GM23338 (cell line): ENCODE measurements around the gene HOXB6.

Experiments used
- CREB1 ChIP-seq: fragments of 250-450 bp; sonication (Bioruptor Pico); IDR thresholded peaks from 2 replicates; pipeline ENCODE4 v1.5.0; 2020; ENCODE audit warnings: low read depth, mild to moderate bottlenecking, moderate library complexity
- EZH2 ChIP-seq: fragments of 200-600 bp; sonication (generic); IDR thresholded peaks from one replicate; pipeline ENCODE4 v1.8.0; 2017; ENCODE audit warnings: antibody characterized with exemption, mild to moderate bottlenecking, low read depth; ENCODE audit not compliant: unreplicated experiment
- EZH2phosphoT487 ChIP-seq: fragments of 200-600 bp; sonication (generic); IDR thresholded peaks from one replicate; pipeline ENCODE4 v1.8.1; 2018; ENCODE audit warnings: antibody characterized with exemption; ENCODE audit not compliant: unreplicated experiment
- JUNB ChIP-seq: IDR thresholded peaks from one replicate; pipeline ENCODE4 v1.6.1; 2016; ENCODE audit warnings: antibody characterized with exemption; ENCODE audit not compliant: unreplicated experiment
- NANOG ChIP-seq: IDR thresholded peaks from 2 replicates; pipeline ENCODE4 v1.6.1; 2016; ENCODE audit warnings: antibody characterized with exemption, borderline replicate concordance
- POLR2AphosphoS5 ChIP-seq: IDR thresholded peaks from 2 replicates; pipeline ENCODE4 v1.6.1; 2016; ENCODE audit warnings: antibody characterized with exemption, low read depth
- REST ChIP-seq: IDR thresholded peaks from one replicate; pipeline ENCODE4 v1.6.1; 2018; ENCODE audit warnings: antibody characterized with exemption; ENCODE audit not compliant: unreplicated experiment
- STAT1 ChIP-seq: IDR thresholded peaks from one replicate; pipeline ENCODE4 v1.6.1; 2016; ENCODE audit warnings: antibody characterized with exemption; ENCODE audit not compliant: unreplicated experiment
- ZNF114 ChIP-seq: fragments of 250-450 bp; sonication (Bioruptor Pico); IDR thresholded peaks from 2 replicates; pipeline ENCODE4 v1.5.0; 2020; ENCODE audit warnings: mild to moderate bottlenecking, moderate library complexity
- TF ChIP-seq, protein P1 (sequence below), 2 experiments: fragments of 200-600 bp in 1 of 2; sonication (generic) in 1 of 2; conservative IDR thresholded peaks; 2 replicates each; pipeline versions ENCODE4 v1.5.1 to v1.6.1; 2016 to 2017; ENCODE audit warnings: antibody characterized with exemption in 2 of 2, low read depth in 2 of 2, mild to moderate bottlenecking in 2 of 2, moderate library complexity in 1 of 2

GRCh38 chr17:48558057-48558830 lies 46.5 kb downstream of the HOXB6 start:
- TF ChIP-seq EZH2 (peak; percentile 67), REST (no peak), POLR2AphosphoS5 (no peak), NANOG (no peak), EZH2phosphoT487 (no peak), JUNB (no peak), STAT1 (no peak), CREB1 (CRISPR knock-in tag) (no peak), ZNF114 (no peak)
- TF ChIP-seq, protein P1, sequence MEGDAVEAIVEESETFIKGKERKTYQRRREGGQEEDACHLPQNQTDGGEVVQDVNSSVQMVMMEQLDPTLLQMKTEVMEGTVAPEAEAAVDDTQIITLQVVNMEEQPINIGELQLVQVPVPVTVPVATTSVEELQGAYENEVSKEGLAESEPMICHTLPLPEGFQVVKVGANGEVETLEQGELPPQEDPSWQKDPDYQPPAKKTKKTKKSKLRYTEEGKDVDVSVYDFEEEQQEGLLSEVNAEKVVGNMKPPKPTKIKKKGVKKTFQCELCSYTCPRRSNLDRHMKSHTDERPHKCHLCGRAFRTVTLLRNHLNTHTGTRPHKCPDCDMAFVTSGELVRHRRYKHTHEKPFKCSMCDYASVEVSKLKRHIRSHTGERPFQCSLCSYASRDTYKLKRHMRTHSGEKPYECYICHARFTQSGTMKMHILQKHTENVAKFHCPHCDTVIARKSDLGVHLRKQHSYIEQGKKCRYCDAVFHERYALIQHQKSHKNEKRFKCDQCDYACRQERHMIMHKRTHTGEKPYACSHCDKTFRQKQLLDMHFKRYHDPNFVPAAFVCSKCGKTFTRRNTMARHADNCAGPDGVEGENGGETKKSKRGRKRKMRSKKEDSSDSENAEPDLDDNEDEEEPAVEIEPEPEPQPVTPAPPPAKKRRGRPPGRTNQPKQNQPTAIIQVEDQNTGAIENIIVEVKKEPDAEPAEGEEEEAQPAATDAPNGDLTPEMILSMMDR (conservative IDR thresholded peaks at IDR 0.05; ENCODE audit: low read depth in 2 of 2) = no peak
